BE2C (cell line): ENCODE measurements around the gene CCDC39.

Experiments used
- DNase-seq: peaks from one replicate; pipeline ENCODE4 v3.0.0-alpha.2; 2020
- H3K27me3 ChIP-seq: fragments of 250-450 bp; sonication (Bioruptor Pico); 2 replicates; pipeline ENCODE4 v1.5.1; 2020; ENCODE audit warnings: mild to moderate bottlenecking
- H3K36me3 ChIP-seq: fragments of 250-450 bp; sonication (Bioruptor Pico); 2 replicates; pipeline ENCODE4 v1.5.1; 2020; ENCODE audit warnings: mild to moderate bottlenecking
- H3K4me1 ChIP-seq: fragments of 250-450 bp; sonication (Bioruptor Pico); 2 replicates; pipeline ENCODE4 v1.5.1; 2020
- H3K4me3 ChIP-seq: 2 replicates; pipeline ENCODE4 v1.5.1; 2011; ENCODE audit warnings: low read depth, low read length
- H3K9me3 ChIP-seq: fragments of 250-450 bp; sonication (Bioruptor Pico); 2 replicates; pipeline ENCODE4 v1.5.1; 2020
- CTCF ChIP-seq: IDR thresholded peaks from 2 replicates; pipeline ENCODE4 v1.5.1; 2012; ENCODE audit warnings: mild to moderate bottlenecking, low read depth, low read length

CCDC39 gene

GRCh38 chr3:180640987-180641386 is 38.3 kb downstream of the CCDC39 start:
- H3K4me1 ChIP-seq = no peaks in the 10 kb centered on the region
- H3K4me3 ChIP-seq = no peak overlapping the region
- H3K9me3 ChIP-seq = no peaks in the 10 kb centered on the region
- H3K36me3 ChIP-seq = no peaks in the 10 kb centered on the region
- no peaks in the 10 kb centered on the region for H3K27me3 ChIP-seq
- TF ChIP-seq CTCF = no peak
- DNase-seq = no peak

- H3K4me3 ChIP-seq = no peak overlapping the region
- no peaks in the 10 kb centered on the region for H3K4me1 ChIP-seq
- peak; percentile 10 for DNase-seq
- no peaks in the 10 kb centered on the region for H3K9me3 ChIP-seq
- TF ChIP-seq CTCF = no peak
- no peaks in the 10 kb centered on the region for H3K36me3 ChIP-seq
- H3K27me3 ChIP-seq = peaks cover 4% of the 10 kb centered on the region; the same call in 1 of the 2 replicates
These were observed 45.6 kb downstream of the CCDC39 start for GRCh38 chr3:180633722-180634121.

GRCh38 chr3:180631317-180631716 is 48.0 kb downstream of the CCDC39 start:
- no peak for DNase-seq
- H3K9me3 ChIP-seq = no peaks in the 10 kb centered on the region

GRCh38 chr3:180630371-180630770 is 48.9 kb downstream of the CCDC39 start:
- Histone ChIP-seq H3K9me3 (no peaks in the 10 kb centered on the region), H3K4me3 (no peak overlapping the region), H3K4me1 (no peaks in the 10 kb centered on the region), H3K27me3 (peaks cover 4% of the 10 kb centered on the region; the same call in 1 of the 2 replicates), H3K36me3 (no peaks in the 10 kb centered on the region)
- TF ChIP-seq CTCF = no peak
- DNase-seq = no peak

More at GRCh38 chr3:180631317-180631716, 48.0 kb downstream of the CCDC39 start:
- Histone ChIP-seq H3K4me3 (no peak overlapping the region), H3K36me3 (no peaks in the 10 kb centered on the region), H3K4me1 (no peaks in the 10 kb centered on the region), H3K27me3 (peaks cover 4% of the 10 kb centered on the region; the same call in 1 of the 2 replicates)
- TF ChIP-seq CTCF = peak; percentile 32

GRCh38 chr3:180626844-180627243 is 52.4 kb downstream of the CCDC39 start:
- H3K36me3 ChIP-seq = no peaks in the 10 kb centered on the region
- no peaks in the 10 kb centered on the region for H3K9me3 ChIP-seq
- H3K4me1 ChIP-seq = no peaks in the 10 kb centered on the region
- H3K27me3 ChIP-seq = peaks cover under 1% of the 10 kb centered on the region; the same call in 1 of the 2 replicates
- TF ChIP-seq CTCF = no peak
- no peak for DNase-seq
- no peak overlapping the region for H3K4me3 ChIP-seq

GRCh38 chr3:180624714-180625113 is 54.6 kb downstream of the CCDC39 start:
- Histone ChIP-seq H3K36me3 (no peaks in the 10 kb centered on the region), H3K27me3 (no peaks in the 10 kb centered on the region), H3K4me3 (no peak overlapping the region), H3K4me1 (no peaks in the 10 kb centered on the region), H3K9me3 (no peaks in the 10 kb centered on the region)
- no peak for TF ChIP-seq CTCF
- no peak for DNase-seq
